HG02884 (cell line): ENCODE measurements around the gene CNNM1.

ENCODE experiments used
- ATAC-seq: cut with Tn5 transposase; IDR thresholded peaks from one replicate; pipeline ENCODE4 v1.9.1; 2021; ENCODE audit warnings: mild to moderate bottlenecking, moderate library complexity; ENCODE audit not compliant: unreplicated experiment

Gene CNNM1

GRCh38 chr10:99411546-99411945 is 82.4 kb downstream of the CNNM1 start:
- ATAC-seq: no peak

- no peak for ATAC-seq
Measured at GRCh38 chr10:99412099-99412498, 82.9 kb downstream of the CNNM1 start.

- ATAC-seq: no peak
Measured at GRCh38 chr10:99418910-99419624, 89.9 kb downstream of the CNNM1 start.

GRCh38 chr10:99419688-99420087 is 90.5 kb downstream of the CNNM1 start:
- no peak for ATAC-seq

GRCh38 chr10:99421233-99421739 is 92.1 kb downstream of the CNNM1 start:
- no peak for ATAC-seq

- no peak for ATAC-seq
Measured at GRCh38 chr10:99422529-99423096, 93.5 kb downstream of the CNNM1 start.

- no peak for ATAC-seq
Measured at GRCh38 chr10:99424656-99425055, 95.5 kb downstream of the CNNM1 start.

- no peak for ATAC-seq
Measured at GRCh38 chr10:99425204-99425603, 96.0 kb downstream of the CNNM1 start.

- no peak for ATAC-seq
Measured at GRCh38 chr10:99426689-99427088, 97.5 kb downstream of the CNNM1 start.

- no peak for ATAC-seq
Measured at GRCh38 chr10:99427566-99428190, 98.5 kb downstream of the CNNM1 start.

- no peak for ATAC-seq
Measured at GRCh38 chr10:99429517-99430095, 100.5 kb downstream of the CNNM1 start.

GRCh38 chr10:99430116-99430450 is 100.9 kb downstream of the CNNM1 start:
- ATAC-seq: peak; percentile 3

GRCh38 chr10:99430451-99431189 is 101.5 kb downstream of the CNNM1 start, which contains the start of gene GOT1:
GOT1 (minus strand) TSS chr10:99430624; CDS start chr10:99430565, 59 bp downstream.
- peak; percentile 95 for ATAC-seq

- no peak for ATAC-seq
Measured at GRCh38 chr10:99431190-99431760, 102.1 kb downstream of the CNNM1 start.

- ATAC-seq: no peak
Measured at GRCh38 chr10:99432047-99432446, 102.9 kb downstream of the CNNM1 start.

- ATAC-seq: no peak
Measured at GRCh38 chr10:99432881-99433280, 103.7 kb downstream of the CNNM1 start.

- ATAC-seq: no peak
Measured at GRCh38 chr10:99433378-99434020, 104.3 kb downstream of the CNNM1 start.

GRCh38 chr10:99435986-99436638 is 107.0 kb downstream of the CNNM1 start:
- peak; percentile 68 for ATAC-seq

- no peak for ATAC-seq
Measured at GRCh38 chr10:99438890-99439289, 109.7 kb downstream of the CNNM1 start.

- ATAC-seq: no peak
Measured at GRCh38 chr10:99442394-99442793, 113.2 kb downstream of the CNNM1 start.
